Activated CD8-positive, alpha-beta T cell treated with anti-CD3 and anti-CD28 coated beads for 36 hours (primary cell): ENCODE results near the gene ZYX. TPM values are rescaled to one million over a fixed set of nuclear protein-coding genes. Genes with fewer than 3 reads are reported as not detected.

ENCODE experiments used
- ATAC-seq: fragments of 200-7000 bp; cut with Tn5 transposase; one replicate; pipeline ENCODE4 v1.10.0; 2021; ENCODE audit warnings: mild to moderate bottlenecking, moderate library complexity
- CTCF ChIA-PET: fragments of 350-600 bp; sonication (Branson Sonifier 250); formaldehyde crosslinking; loops from one replicate; lab custom pipeline; 2021; ENCODE audit warnings: antibody characterized with exemption; lab: Charles Lee
- POLR2A ChIA-PET: fragments of 350-600 bp; sonication (Branson Sonifier 250); formaldehyde crosslinking; loops from one replicate; lab custom pipeline; 2021; ENCODE audit warnings: antibody characterized with exemption; lab: Charles Lee
- DNase-seq: peaks from one replicate; pipeline ENCODE4 v3.0.0-alpha.2; 2020
- H3K27ac Mint-ChIP-seq: one replicate; pipeline ENCODE4 v1.8.0; 2021; ENCODE audit warnings: mild to moderate bottlenecking, mixed read lengths
- H3K27me3 Mint-ChIP-seq: one replicate; pipeline ENCODE4 v1.8.0; 2021; ENCODE audit warnings: mixed read lengths
- H3K36me3 Mint-ChIP-seq: one replicate; pipeline ENCODE4 v1.8.0; 2021; ENCODE audit warnings: low read depth, mixed read lengths
- H3K4me1 Mint-ChIP-seq: one replicate; pipeline ENCODE4 v1.8.0; 2021; ENCODE audit warnings: low read depth, mixed read lengths
- H3K4me3 Mint-ChIP-seq: one replicate; pipeline ENCODE4 v1.8.0; 2021; ENCODE audit warnings: mild to moderate bottlenecking, moderate library complexity, mixed read lengths
- H3K9me3 Mint-ChIP-seq: one replicate; pipeline ENCODE4 v1.8.0; 2021; ENCODE audit warnings: mixed read lengths
- CTCF ChIP-seq: fragments of 200-600 bp; IDR thresholded peaks from one replicate; pipeline ENCODE4 v1.8.0; 2022; ENCODE audit warnings: antibody characterized with exemption, mild to moderate bottlenecking
- intact Hi-C: fragments of 100-400 bp; cut with micrococcal nuclease; formaldehyde crosslinking; loops from one replicate; pipeline ENCODE4 v1.10.0; 2022
- microRNA-seq: library from miRNA; unstranded; fragments of <30 nt; microRNA quantifications from one replicate; pipeline ENCODE4 v1.2.0, GENCODE V29; 2022; ENCODE audit warnings: borderline microRNAs expressed, borderline replicate concordance
- total RNA-seq, 2 experiments: library from RNA; stranded (reverse); gene quantifications; one replicate each; pipeline ENCODE4 v1.2.3, GENCODE V29; 2021

The ZYX gene
- total RNA-seq, 2 experiments from 2014 or later, result 111 to 120 TPM

DNA sequence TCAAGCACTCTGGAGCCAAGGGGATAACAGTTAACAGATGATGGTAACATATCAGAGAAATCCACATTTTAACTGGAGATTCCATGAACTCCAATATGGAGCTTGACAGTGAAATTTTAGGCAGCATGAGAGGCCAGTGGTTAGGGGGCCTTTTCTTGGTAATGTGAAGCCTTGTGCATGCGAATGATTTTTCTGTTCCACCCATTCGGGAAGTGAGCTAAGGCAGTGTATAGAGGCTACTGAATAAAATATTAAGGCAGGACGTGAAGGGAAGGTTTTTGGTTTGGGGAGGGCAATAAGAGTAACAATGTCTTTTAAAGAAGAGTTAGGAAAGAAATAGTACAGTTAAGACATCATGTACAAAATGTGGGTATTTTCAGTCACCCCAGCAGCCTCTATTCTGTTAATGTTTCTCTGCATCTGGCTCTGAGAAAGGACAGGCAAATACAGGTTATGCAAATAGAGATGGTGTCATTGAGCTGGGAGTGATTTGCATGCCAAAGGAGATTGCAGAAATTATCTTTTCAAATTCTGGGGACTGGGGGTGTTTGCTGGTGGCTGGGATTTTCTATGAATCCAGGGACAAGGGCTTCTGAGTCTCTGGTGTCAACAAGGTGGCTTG lies 55.3 kb downstream of the ZYX start:
- no peak overlapping the region for H3K27ac Mint-ChIP-seq
- CTCF ChIA-PET, result no interaction called here
- POLR2A ChIA-PET, result no interaction called here

GRCh38 chr7:143437578-143437977 lies 56.4 kb downstream of the ZYX start:
- no peak for DNase-seq
- no peak overlapping the region for H3K4me3 Mint-ChIP-seq
- H3K9me3 Mint-ChIP-seq, result no peaks in the 10 kb centered on the region
- peak; percentile 27 for ATAC-seq
- no peaks in the 10 kb centered on the region for H3K27me3 Mint-ChIP-seq
- H3K36me3 Mint-ChIP-seq, result no peaks in the 10 kb centered on the region
- intact Hi-C loops, result no loop called here
- no peak overlapping the region for H3K27ac Mint-ChIP-seq
- ChIA-PET POLR2A (no interaction called here), CTCF (interaction anchor here (0.8 kb wide), 1 partner anchor 92 kb away, joined by 3 read pairs; no protein-coding TSS in a partner anchor)
- no peak for TF ChIP-seq CTCF
- H3K4me1 Mint-ChIP-seq, result peaks cover 19% of the 10 kb centered on the region

More for the DNA sequence above, 55.3 kb downstream of the ZYX start:
- no peaks in the 10 kb centered on the region for H3K9me3 Mint-ChIP-seq
- TF ChIP-seq CTCF, result no peak
- H3K36me3 Mint-ChIP-seq, result no peaks in the 10 kb centered on the region
- H3K27me3 Mint-ChIP-seq, result no peaks in the 10 kb centered on the region
- peaks cover 19% of the 10 kb centered on the region for H3K4me1 Mint-ChIP-seq
- no peak overlapping the region for H3K4me3 Mint-ChIP-seq
- ATAC-seq (no peak), DNase-seq (no peak)
- intact Hi-C loops, result no loop called here

GRCh38 chr7:143439866-143440265 lies 58.7 kb downstream of the ZYX start:
- Mint-ChIP-seq H3K27ac (no peak overlapping the region), H3K4me1 (peaks cover 19% of the 10 kb centered on the region), H3K4me3 (no peak overlapping the region), H3K36me3 (no peaks in the 10 kb centered on the region), H3K9me3 (no peaks in the 10 kb centered on the region), H3K27me3 (no peaks in the 10 kb centered on the region)
- ChIA-PET CTCF (interaction anchor here (1.1 to 1.5 kb wide), 3 partner anchors 14 to 199 kb away, joined by 4 to 5 read pairs (median 5); no protein-coding TSS in a partner anchor), POLR2A (interaction anchor here (0.9 kb wide), 1 partner anchor 60 kb away, joined by 3 read pairs; no protein-coding TSS in a partner anchor)
- intact Hi-C loops, result no loop called here
- no peak for TF ChIP-seq CTCF
- peak; percentile 39 for ATAC-seq
- no peak for DNase-seq

Small RNAs within 50 kb of the gene (microRNA-seq; reads per million reads assigned to microRNA genes)
- gene MIR6892, result not detected

Other genes with a start within 250 kb of the ZYX start
- gene PIP, start 249.3 kb upstream of the ZYX start, total RNA-seq, result not detected
- gene TAS2R39, start 197.9 kb upstream of the ZYX start, total RNA-seq, result not detected
- not detected for gene TAS2R40, start 159.3 kb upstream of the ZYX start, total RNA-seq
- gene GSTK1, start 117.9 kb upstream of the ZYX start, total RNA-seq, result 100 to 1,000 TPM; 163 to 171 TPM
- gene TMEM139, start 96.4 kb upstream of the ZYX start, total RNA-seq, result 1 to 10 TPM; 1.6 to 2.0 TPM
- gene CASP2, start 93.0 kb upstream of the ZYX start, total RNA-seq, result 10 to 100 TPM; 79.6 to 80.9 TPM
- gene CLCN1, start 65.2 kb upstream of the ZYX start, total RNA-seq, result under 1 TPM in 1 of 2 experiments, not detected in 1; 0.09 TPM
- gene FAM131B, start 18.6 kb upstream of the ZYX start, total RNA-seq, result 1 to 10 TPM; 2.7 to 2.9 TPM
- 1 to 10 TPM; 2.4 to 2.8 TPM for gene EPHA1, start 27.5 kb downstream of the ZYX start, total RNA-seq
- gene TAS2R60, start 62.1 kb downstream of the ZYX start, total RNA-seq, result not detected
- not detected for gene TAS2R41, start 96.5 kb downstream of the ZYX start, total RNA-seq
- under 1 TPM; 0.36 to 0.83 TPM for gene CTAGE15, start 190.5 kb downstream of the ZYX start, total RNA-seq
- gene TCAF2, start 239.6 kb downstream of the ZYX start, total RNA-seq, result 10 to 100 TPM; 36.4 to 37.2 TPM